Measurements from ENCODE around the gene TRIO.

Gene TRIO

DNA sequence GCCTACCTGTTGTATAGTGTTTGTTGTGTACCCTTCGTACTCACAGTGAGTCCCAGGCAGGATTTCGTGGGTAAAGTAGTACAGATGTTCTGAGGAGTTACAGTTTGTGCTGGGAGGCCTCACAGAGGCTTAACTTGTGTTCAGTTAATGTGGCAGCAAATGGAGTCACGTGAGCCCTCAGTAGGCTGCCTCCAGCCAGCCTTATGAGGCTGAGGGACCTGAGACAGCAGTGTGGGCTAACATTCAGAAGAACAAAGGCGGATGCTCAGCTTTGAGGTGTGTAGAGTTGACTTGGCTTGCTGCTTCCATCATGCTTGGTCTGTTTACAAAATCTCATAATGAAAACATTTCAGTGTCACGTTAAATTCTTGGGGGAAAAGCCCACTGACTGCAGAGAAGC lies 118.1 kb downstream of the TRIO start:
- Histone ChIP-seq H3K4me2 (ENCODE audit: low read length) (no peak overlapping the region), H2AFZ (no peak overlapping the region), H3K9ac (no peak overlapping the region), H3K27me3 (ENCODE audit: control insufficient read depth, insufficient read depth, low read length) (no peaks in the 10 kb centered on the region), H3K4me1 (no peaks in the 10 kb centered on the region), H3K36me3 (ENCODE audit: control insufficient read depth, insufficient read depth, low read length) (no peaks in the 10 kb centered on the region), H3K9me3 (ENCODE audit: control insufficient read depth, low read length) (no peaks in the 10 kb centered on the region), H3K79me2 (peaks cover 31% of the 10 kb centered on the region), H3K4me3 (ENCODE audit: low read depth, low read length) (no peak overlapping the region), H3K27ac (no peak overlapping the region)
- TF ChIP-seq, protein P1, sequence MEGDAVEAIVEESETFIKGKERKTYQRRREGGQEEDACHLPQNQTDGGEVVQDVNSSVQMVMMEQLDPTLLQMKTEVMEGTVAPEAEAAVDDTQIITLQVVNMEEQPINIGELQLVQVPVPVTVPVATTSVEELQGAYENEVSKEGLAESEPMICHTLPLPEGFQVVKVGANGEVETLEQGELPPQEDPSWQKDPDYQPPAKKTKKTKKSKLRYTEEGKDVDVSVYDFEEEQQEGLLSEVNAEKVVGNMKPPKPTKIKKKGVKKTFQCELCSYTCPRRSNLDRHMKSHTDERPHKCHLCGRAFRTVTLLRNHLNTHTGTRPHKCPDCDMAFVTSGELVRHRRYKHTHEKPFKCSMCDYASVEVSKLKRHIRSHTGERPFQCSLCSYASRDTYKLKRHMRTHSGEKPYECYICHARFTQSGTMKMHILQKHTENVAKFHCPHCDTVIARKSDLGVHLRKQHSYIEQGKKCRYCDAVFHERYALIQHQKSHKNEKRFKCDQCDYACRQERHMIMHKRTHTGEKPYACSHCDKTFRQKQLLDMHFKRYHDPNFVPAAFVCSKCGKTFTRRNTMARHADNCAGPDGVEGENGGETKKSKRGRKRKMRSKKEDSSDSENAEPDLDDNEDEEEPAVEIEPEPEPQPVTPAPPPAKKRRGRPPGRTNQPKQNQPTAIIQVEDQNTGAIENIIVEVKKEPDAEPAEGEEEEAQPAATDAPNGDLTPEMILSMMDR (IDR thresholded peaks at IDR 0.05): no peak

DNA sequence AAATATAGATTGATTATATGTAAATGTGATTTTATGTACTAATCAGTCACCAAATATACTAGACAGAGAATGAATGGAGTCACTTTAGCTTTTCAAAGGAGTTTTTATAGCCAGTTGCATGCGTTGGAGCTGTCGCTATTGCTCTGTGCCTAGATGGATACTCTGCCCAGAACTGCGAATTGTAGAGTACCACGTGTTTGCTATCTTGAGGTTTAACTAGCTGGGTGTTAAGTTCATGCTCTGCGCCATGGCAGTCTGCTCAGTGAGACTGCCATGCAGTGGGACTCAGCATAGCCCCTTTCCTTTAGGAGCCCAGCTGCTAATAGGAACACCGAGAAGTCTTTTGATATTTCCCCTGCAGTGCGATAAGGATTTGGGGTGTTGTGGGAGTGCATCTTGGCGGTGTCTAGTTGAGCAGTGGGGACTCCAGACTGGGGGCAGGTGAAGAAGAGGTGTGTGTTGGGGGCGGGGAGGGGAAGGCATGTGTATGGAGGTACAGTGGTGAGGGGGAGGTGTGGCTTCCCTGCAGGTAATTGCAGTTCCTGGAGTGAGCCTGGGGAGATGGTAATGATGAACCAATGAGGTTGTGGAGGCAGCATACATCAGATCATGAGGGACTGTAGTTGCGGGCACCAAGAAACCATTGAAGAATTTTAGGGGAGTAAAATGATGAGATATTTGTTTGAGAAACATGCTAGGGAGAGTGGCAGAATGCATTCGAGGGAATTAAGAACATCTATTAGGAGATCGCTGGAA lies 118.9 kb downstream of the TRIO start:
- Histone ChIP-seq H3K79me2 (peaks cover 23% of the 10 kb centered on the region), H3K27ac (no peak overlapping the region), H3K4me3 (ENCODE audit: low read depth, low read length) (no peak overlapping the region), H3K4me2 (ENCODE audit: low read length) (no peak overlapping the region), H3K9ac (no peak overlapping the region), H3K27me3 (ENCODE audit: control insufficient read depth, insufficient read depth, low read length) (no peaks in the 10 kb centered on the region), H3K9me3 (ENCODE audit: control insufficient read depth, low read length) (no peaks in the 10 kb centered on the region), H3K36me3 (ENCODE audit: control insufficient read depth, insufficient read depth, low read length) (no peaks in the 10 kb centered on the region), H2AFZ (no peak overlapping the region), H3K4me1 (no peaks in the 10 kb centered on the region)
- TF ChIP-seq, protein P1 (IDR thresholded peaks at IDR 0.05): no peak

DNA sequence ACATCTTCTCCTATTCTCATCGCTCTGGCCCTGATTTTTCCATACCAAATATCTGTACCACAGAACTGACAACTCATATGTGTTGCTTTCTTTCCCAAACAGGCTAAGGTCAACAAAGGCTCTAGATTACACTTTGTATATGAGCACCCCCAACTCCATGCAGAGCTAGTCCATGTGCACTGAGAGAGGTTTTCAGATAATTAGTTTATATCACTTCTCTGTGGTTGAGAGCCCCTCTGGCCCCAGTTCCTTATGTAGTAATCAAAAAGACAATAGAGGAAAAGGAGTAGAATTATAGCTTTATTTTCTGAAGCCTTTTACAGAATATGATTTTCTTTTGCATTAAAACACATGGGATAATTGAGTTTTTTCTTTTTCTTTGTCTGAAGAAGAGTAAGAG lies 120.0 kb downstream of the TRIO start:
- H3K9me3 ChIP-seq (ENCODE audit: control insufficient read depth, low read length): no peaks in the 10 kb centered on the region
- no peak overlapping the region for H3K4me3 ChIP-seq (ENCODE audit: low read depth, low read length)
- no peaks in the 10 kb centered on the region for H3K36me3 ChIP-seq (ENCODE audit: control insufficient read depth, insufficient read depth, low read length)
- H3K4me2 ChIP-seq (ENCODE audit: low read length): no peak overlapping the region
- H3K79me2 ChIP-seq: peaks cover 16% of the 10 kb centered on the region
- H3K27me3 ChIP-seq (ENCODE audit: control insufficient read depth, insufficient read depth, low read length): no peaks in the 10 kb centered on the region
- H3K9ac ChIP-seq: no peak overlapping the region
- peaks cover under 1% of the 10 kb centered on the region for H3K4me1 ChIP-seq
- TF ChIP-seq, protein P1 (IDR thresholded peaks at IDR 0.05): no peak
- H3K27ac ChIP-seq: no peak overlapping the region
- H2AFZ ChIP-seq: no peak overlapping the region

DNA sequence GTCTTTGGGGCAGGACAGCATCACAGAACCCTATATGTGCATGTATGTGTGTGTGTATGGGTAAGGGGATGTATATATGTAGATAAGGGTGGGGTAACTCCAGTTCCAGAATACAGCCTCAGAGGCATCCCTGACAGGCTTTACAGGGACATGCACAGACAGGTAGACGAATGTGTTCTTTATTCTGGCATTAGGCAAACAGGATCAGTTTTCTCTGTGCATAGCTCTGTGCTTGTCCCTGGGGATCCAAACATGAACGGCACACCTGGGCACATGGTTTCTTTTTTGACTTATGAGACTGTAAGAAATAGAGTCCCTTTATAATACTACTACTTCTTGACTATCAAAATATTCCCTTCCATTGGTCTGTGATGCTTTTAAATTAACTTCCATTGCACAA lies 120.6 kb downstream of the TRIO start:
- Histone ChIP-seq H3K4me2 (ENCODE audit: low read length) (no peak overlapping the region), H3K9me3 (ENCODE audit: control insufficient read depth, low read length) (no peaks in the 10 kb centered on the region), H2AFZ (no peak overlapping the region), H3K36me3 (ENCODE audit: control insufficient read depth, insufficient read depth, low read length) (no peaks in the 10 kb centered on the region), H3K27ac (no peak overlapping the region), H3K4me3 (ENCODE audit: low read depth, low read length) (no peak overlapping the region), H3K4me1 (peaks cover 6% of the 10 kb centered on the region), H3K79me2 (peaks cover 11% of the 10 kb centered on the region), H3K27me3 (ENCODE audit: control insufficient read depth, insufficient read depth, low read length) (no peaks in the 10 kb centered on the region), H3K9ac (no peak overlapping the region)
- TF ChIP-seq, protein P1 (IDR thresholded peaks at IDR 0.05): no peak
